AG04449 (cell line): ENCODE measurements around the gene FILIP1L.

ENCODE experiments used
- CTCF ChIA-PET: fragments of 350-600 bp; formaldehyde crosslinking; extraction: SDS; loops from one replicate; lab custom pipeline; 2021; ENCODE audit warnings: antibody characterized with exemption; lab: Yijun Ruan, JAX
- POLR2A ChIA-PET: fragments of 400-600, 350-600 bp; formaldehyde crosslinking; extraction: SDS; loops from one replicate; lab custom pipeline; 2020; ENCODE audit warnings: antibody characterized with exemption, inconsistent platforms; lab: Yijun Ruan, JAX
- DNase-seq: peaks from one replicate; pipeline ENCODE4 v3.0.0-alpha.2; 2010; ENCODE audit warnings: low read depth, low spot score
- H3K4me3 ChIP-seq: 2 replicates; pipeline ENCODE4 v1.5.1; 2011; ENCODE audit warnings: low read depth, mild to moderate bottlenecking, control low read depth, low read length
- TF ChIP-seq, protein P1 (sequence below): IDR thresholded peaks from one replicate; pipeline ENCODE4 v1.5.1; 2011; ENCODE audit warnings: mild to moderate bottlenecking, moderate library complexity, low read length, control low read depth, inconsistent platforms; ENCODE audit not compliant: insufficient read depth; ENCODE audit errors: missing control alignments

Gene FILIP1L

GRCh38 chr3:100008081-100008698 lies 106.1 kb downstream of the FILIP1L start:
- ChIA-PET POLR2A (no interaction called here), CTCF (no interaction called here)

DNA sequence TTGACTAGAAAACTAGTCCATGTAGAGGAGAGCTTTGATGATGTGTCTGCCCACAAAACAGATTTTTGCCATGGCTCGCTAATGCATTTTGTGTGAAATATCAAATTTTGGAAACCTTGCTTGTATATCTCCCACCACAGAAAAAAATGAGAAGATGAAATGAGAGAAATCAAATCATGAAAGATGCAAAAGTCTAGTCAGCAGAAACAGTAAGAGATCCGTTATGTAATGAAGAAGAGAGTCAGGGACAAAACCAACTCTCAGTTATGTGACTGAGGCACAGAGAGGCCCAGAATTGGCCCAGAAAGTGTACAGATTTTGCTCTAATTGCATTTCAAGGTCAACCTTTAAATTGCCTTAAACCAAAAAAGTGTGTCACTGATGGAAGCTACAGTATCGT lies 107.0 kb downstream of the FILIP1L start:
- CTCF ChIA-PET, result interaction anchor here (0.9 to 3.6 kb wide), 7 partner anchors 8 to 167 kb away, joined by 3 to 24 read pairs (median 3); no protein-coding TSS in a partner anchor
- DNase-seq, result no peak
- H3K4me3 ChIP-seq, result no peak overlapping the region
- POLR2A ChIA-PET, result no interaction called here
- TF ChIP-seq, protein P1, sequence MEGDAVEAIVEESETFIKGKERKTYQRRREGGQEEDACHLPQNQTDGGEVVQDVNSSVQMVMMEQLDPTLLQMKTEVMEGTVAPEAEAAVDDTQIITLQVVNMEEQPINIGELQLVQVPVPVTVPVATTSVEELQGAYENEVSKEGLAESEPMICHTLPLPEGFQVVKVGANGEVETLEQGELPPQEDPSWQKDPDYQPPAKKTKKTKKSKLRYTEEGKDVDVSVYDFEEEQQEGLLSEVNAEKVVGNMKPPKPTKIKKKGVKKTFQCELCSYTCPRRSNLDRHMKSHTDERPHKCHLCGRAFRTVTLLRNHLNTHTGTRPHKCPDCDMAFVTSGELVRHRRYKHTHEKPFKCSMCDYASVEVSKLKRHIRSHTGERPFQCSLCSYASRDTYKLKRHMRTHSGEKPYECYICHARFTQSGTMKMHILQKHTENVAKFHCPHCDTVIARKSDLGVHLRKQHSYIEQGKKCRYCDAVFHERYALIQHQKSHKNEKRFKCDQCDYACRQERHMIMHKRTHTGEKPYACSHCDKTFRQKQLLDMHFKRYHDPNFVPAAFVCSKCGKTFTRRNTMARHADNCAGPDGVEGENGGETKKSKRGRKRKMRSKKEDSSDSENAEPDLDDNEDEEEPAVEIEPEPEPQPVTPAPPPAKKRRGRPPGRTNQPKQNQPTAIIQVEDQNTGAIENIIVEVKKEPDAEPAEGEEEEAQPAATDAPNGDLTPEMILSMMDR, result no peak

More at GRCh38 chr3:100008081-100008698, 106.1 kb downstream of the FILIP1L start:
- H3K4me3 ChIP-seq, result no peak overlapping the region
- TF ChIP-seq, protein P1, result no peak
- no peak for DNase-seq

GRCh38 chr3:100006570-100007271 lies 107.6 kb downstream of the FILIP1L start:
- POLR2A ChIA-PET, result interaction anchor here (0.7 kb wide), 1 partner anchor 34 kb away, joined by 3 read pairs; no protein-coding TSS in a partner anchor
- peak; percentile 10 for DNase-seq
- CTCF ChIA-PET, result interaction anchor here (0.9 to 3.6 kb wide), 8 partner anchors 8 to 166 kb away, joined by 3 to 24 read pairs (median 3); no protein-coding TSS in a partner anchor
- TF ChIP-seq, protein P1, result peak; percentile 10
- no peak overlapping the region for H3K4me3 ChIP-seq

GRCh38 chr3:100005665-100006393 lies 108.5 kb downstream of the FILIP1L start:
- POLR2A ChIA-PET, result no interaction called here
- CTCF ChIA-PET, result interaction anchor here (1.0 to 3.6 kb wide), 4 partner anchors 15 to 165 kb away, joined by 3 to 24 read pairs (median 4); no protein-coding TSS in a partner anchor
- no peak for DNase-seq
- no peak overlapping the region for H3K4me3 ChIP-seq
- TF ChIP-seq, protein P1, result no peak

GRCh38 chr3:100004931-100005330 lies 109.4 kb downstream of the FILIP1L start:
- DNase-seq, result no peak
- no peak overlapping the region for H3K4me3 ChIP-seq
- TF ChIP-seq, protein P1, result no peak
- CTCF ChIA-PET, result interaction anchor here (1.4 to 3.6 kb wide), 2 partner anchors 16 to 161 kb away, joined by 4 to 24 read pairs; no protein-coding TSS in a partner anchor
- POLR2A ChIA-PET, result no interaction called here
